HepG2 (cell line): ENCODE results near the gene HOXD3. TPM values are rescaled to one million over a fixed set of nuclear protein-coding genes. Genes with fewer than 3 reads are reported as not detected.

Experiments used
- CCAR2 ChIP-seq: fragments of 200-400 bp; formaldehyde crosslinking; optimal IDR thresholded peaks from 2 replicates; pipeline ENCODE3; 2018; ENCODE audit warnings: low read depth, mild to moderate bottlenecking, low read length, moderate library complexity
- JUND ChIP-seq: sonication (generic); formaldehyde crosslinking; IDR thresholded peaks from 2 replicates; pipeline ENCODE4 v1.8.0; 2022; ENCODE audit warnings: mild to moderate bottlenecking, missing genetic modification reagents
- LRRFIP1 ChIP-seq: sonication (generic); formaldehyde crosslinking; conservative IDR thresholded peaks from 2 replicates; pipeline ENCODE4 v1.4.0; 2020; ENCODE audit warnings: missing genetic modification reagents
- NFYC ChIP-seq: IDR thresholded peaks from 2 replicates; pipeline ENCODE4 v1.6.1; 2016; ENCODE audit warnings: missing genetic modification reagents, missing compliant biosample characterization
- POLR2AphosphoS2 ChIP-seq: IDR thresholded peaks from 2 replicates; pipeline ENCODE4 v1.6.1; 2011; ENCODE audit warnings: low read depth, low read length, improper control_type of control experiment
- PRDM4 ChIP-seq: sonication (generic); formaldehyde crosslinking; IDR thresholded peaks from 2 replicates; pipeline ENCODE4 v1.9.0; 2021; ENCODE audit warnings: missing genetic modification reagents, borderline replicate concordance
- REL ChIP-seq: sonication (generic); formaldehyde crosslinking; conservative IDR thresholded peaks from 2 replicates; pipeline ENCODE4 v1.8.0; 2022; ENCODE audit warnings: mild to moderate bottlenecking, missing genetic modification reagents, moderate library complexity
- SAP130 ChIP-seq: IDR thresholded peaks from 2 replicates; pipeline ENCODE4 v1.6.1; 2016; ENCODE audit warnings: low read depth
- SRSF1 ChIP-seq: fragments of 200-400 bp; formaldehyde crosslinking; optimal IDR thresholded peaks from 2 replicates; pipeline ENCODE3; 2017; ENCODE audit warnings: mild to moderate bottlenecking, low read depth, low read length, moderate library complexity
- TBP ChIP-seq: sonication (generic); formaldehyde crosslinking; IDR thresholded peaks from 2 replicates; pipeline ENCODE4 v1.5.0; 2020; ENCODE audit warnings: missing genetic modification reagents
- TBX3 ChIP-seq: fragments of 450-650 bp; IDR thresholded peaks from 2 replicates; pipeline ENCODE4 v1.6.1; 2017; ENCODE audit warnings: antibody characterized with exemption, mild to moderate bottlenecking, inconsistent platforms, borderline replicate concordance
- ZBTB3 ChIP-seq: sonication (generic); formaldehyde crosslinking; IDR thresholded peaks from 2 replicates; pipeline ENCODE4 v1.4.0; 2020; ENCODE audit warnings: low read depth, mild to moderate bottlenecking, moderate library complexity, missing genetic modification reagents, borderline replicate concordance
- ZBTB37 ChIP-seq: sonication (generic); formaldehyde crosslinking; IDR thresholded peaks from 2 replicates; pipeline ENCODE4 v1.4.0; 2020; ENCODE audit warnings: mild to moderate bottlenecking, missing genetic modification reagents
- ZBTB7B ChIP-seq: sonication (generic); formaldehyde crosslinking; IDR thresholded peaks from 2 replicates; pipeline ENCODE4 v1.4.0; 2020; ENCODE audit warnings: missing genetic modification reagents
- ZFP82 ChIP-seq: sonication (generic); formaldehyde crosslinking; IDR thresholded peaks from 2 replicates; pipeline ENCODE4 v1.5.1; 2020; ENCODE audit warnings: mild to moderate bottlenecking, missing genetic modification reagents, borderline replicate concordance
- ZKSCAN1 ChIP-seq: fragments of 150-350 bp; IDR thresholded peaks from 2 replicates; pipeline ENCODE4 v1.6.1; 2014; ENCODE audit warnings: low read length
- ZKSCAN8 ChIP-seq: IDR thresholded peaks from 2 replicates; pipeline ENCODE4 v1.6.1; 2016; ENCODE audit warnings: borderline replicate concordance, missing genetic modification reagents, missing compliant biosample characterization
- ZNF264 ChIP-seq: sonication (generic); formaldehyde crosslinking; IDR thresholded peaks from 2 replicates; pipeline ENCODE4 v1.4.0; 2020; ENCODE audit warnings: missing genetic modification reagents
- ZNF572 ChIP-seq: sonication (generic); formaldehyde crosslinking; IDR thresholded peaks from 2 replicates; pipeline ENCODE4 v1.5.1; 2020; ENCODE audit warnings: mild to moderate bottlenecking, missing genetic modification reagents
- ZNF589 ChIP-seq: sonication (generic); formaldehyde crosslinking; conservative IDR thresholded peaks from 2 replicates; pipeline ENCODE4 v1.8.0; 2022; ENCODE audit warnings: mild to moderate bottlenecking, moderate library complexity, missing genetic modification reagents
- ZNF597 ChIP-seq: sonication (generic); formaldehyde crosslinking; IDR thresholded peaks from 2 replicates; pipeline ENCODE4 v1.5.0; 2020; ENCODE audit warnings: missing genetic modification reagents
- ZNF670 ChIP-seq: sonication (generic); formaldehyde crosslinking; IDR thresholded peaks from 2 replicates; pipeline ENCODE4 v1.8.0; 2022; ENCODE audit warnings: mild to moderate bottlenecking, missing genetic modification reagents, borderline replicate concordance
- ZSCAN21 ChIP-seq: sonication (generic); formaldehyde crosslinking; IDR thresholded peaks from 2 replicates; pipeline ENCODE4 v1.8.0; 2022; ENCODE audit warnings: mild to moderate bottlenecking, missing genetic modification reagents, moderate library complexity, borderline replicate concordance
- polyA plus RNA-seq, 8 experiments: library from polyadenylated mRNA; depleted of rRNA in 3 of 8; stranded (reverse) in 7 of 8; unstranded in 1 of 8; fragments of >200 nt; fragmentation: Illumina TruSeq in 4 of 8; extraction: Trizol in 4 of 8; gene quantifications; 2 replicates each; pipeline versions ENCODE4 v1.2.1 to v1.2.3, GENCODE V29; 2011 to 2016; ENCODE audit warnings: low read depth in 4 of 8, missing spikeins in 1 of 8, mixed read lengths in 1 of 8; ENCODE audit not compliant: insufficient read depth in 1 of 8
- total RNA-seq, 5 experiments: library from RNA; depleted of rRNA; stranded (reverse); fragments of >200 nt; fragmentation: Illumina TruSeq; extraction: Trizol; gene quantifications; 2 replicates each; pipeline ENCODE4 v1.2.3, GENCODE V29; 2016; ENCODE audit warnings: low read depth in 1 of 5

HOXD3 gene
- total and polyA plus RNA-seq, 2 of the 13 experiments (the other 11 are each of a cell fraction or from before 2014, with no cell fraction given), result 0.05 to 0.09 TPM

GRCh38 chr2:176187899-176188773, 31.0 kb downstream of the HOXD3 start, which contains the start of gene HOXD1 (continued):
- TF ChIP-seq ZNF597 (no peak), ZFP82 (no peak), JUND (CRISPR knock-in tag) (no peak), NFYC (peak; percentile 80), TBX3 (no peak), ZNF670 (peak; percentile 59; the same call in 1 of the 2 replicates), SRSF1 (no peak), ZBTB7B (no peak), ZNF572 (no peak), ZKSCAN1 (no peak), ZBTB3 (CRISPR knock-in tag) (peak; percentile 70), REL (no peak), ZNF264 (CRISPR knock-in tag) (no peak), ZKSCAN8 (CRISPR knock-in tag) (no peak), ZSCAN21 (peak; percentile 58; the same call in 1 of the 2 replicates), LRRFIP1 (CRISPR knock-in tag) (no peak), ZNF589 (CRISPR knock-in tag) (no peak), SAP130 (CRISPR knock-in tag) (peak; percentile 61), ZBTB37 (CRISPR knock-in tag) (0 out of 2 replicates have a peak, but pooled peaks have one; percentile 43), CCAR2 (no peak), POLR2AphosphoS2 (no peak), TBP (CRISPR knock-in tag) (no peak), PRDM4 (no peak)
